Retinal pigment epithelial cell (primary cell): ENCODE results near the gene E4F1.

Source experiments
- DNase-seq: peaks from one replicate; pipeline ENCODE4 v3.0.0-alpha.2; 2010; ENCODE audit warnings: low read depth
- H3K4me3 ChIP-seq: 2 replicates; pipeline ENCODE4 v1.5.1; 2011; ENCODE audit warnings: mild to moderate bottlenecking, low read length, control low read depth, moderate library complexity
- CTCF ChIP-seq: conservative IDR thresholded peaks from 2 replicates; pipeline ENCODE4 v1.5.1; 2011; ENCODE audit warnings: low read depth, low read length, control low read depth, inconsistent platforms

E4F1 gene

GRCh38 chr16:2275476-2276367, 52.3 kb downstream of the E4F1 start:
- no peak for DNase-seq
- H3K4me3 ChIP-seq = no peak overlapping the region
- no peak for TF ChIP-seq CTCF

GRCh38 chr16:2276368-2277195, 53.2 kb downstream of the E4F1 start:
- no peak for TF ChIP-seq CTCF
- DNase-seq = no peak

GRCh38 chr16:2277466-2278271, 54.3 kb downstream of the E4F1 start:
- no peak for DNase-seq
- TF ChIP-seq CTCF = no peak
- no peak overlapping the region for H3K4me3 ChIP-seq

More at GRCh38 chr16:2276368-2277195, 53.2 kb downstream of the E4F1 start:
- no peak overlapping the region for H3K4me3 ChIP-seq

- no peak overlapping the region for H3K4me3 ChIP-seq
- DNase-seq = no peak
Measured at GRCh38 chr16:2278272-2278608, 54.8 kb downstream of the E4F1 start.

GRCh38 chr16:2278956-2279800, 55.8 kb downstream of the E4F1 start:
- no peak for DNase-seq
- no peak for TF ChIP-seq CTCF
- H3K4me3 ChIP-seq = no peak overlapping the region

More at GRCh38 chr16:2278272-2278608, 54.8 kb downstream of the E4F1 start:
- TF ChIP-seq CTCF = peak; percentile 12

GRCh38 chr16:2280461-2280860, 57.1 kb downstream of the E4F1 start:
- TF ChIP-seq CTCF = no peak
- DNase-seq = no peak
- H3K4me3 ChIP-seq = no peak overlapping the region
